NCI-H1048 (cell line): Measurements from ENCODE around the gene ANKRD44.
"Not testable (repeated sequence)": the region's sequence is repeated elsewhere in the genome, so short reads cannot be mapped to it uniquely, and the experiment has no call there.

ENCODE experiments used
- DNase-seq: peaks from one replicate; lab custom pipeline; 2025; lab: John Stamatoyannopoulos, UW

ANKRD44 gene

DNA sequence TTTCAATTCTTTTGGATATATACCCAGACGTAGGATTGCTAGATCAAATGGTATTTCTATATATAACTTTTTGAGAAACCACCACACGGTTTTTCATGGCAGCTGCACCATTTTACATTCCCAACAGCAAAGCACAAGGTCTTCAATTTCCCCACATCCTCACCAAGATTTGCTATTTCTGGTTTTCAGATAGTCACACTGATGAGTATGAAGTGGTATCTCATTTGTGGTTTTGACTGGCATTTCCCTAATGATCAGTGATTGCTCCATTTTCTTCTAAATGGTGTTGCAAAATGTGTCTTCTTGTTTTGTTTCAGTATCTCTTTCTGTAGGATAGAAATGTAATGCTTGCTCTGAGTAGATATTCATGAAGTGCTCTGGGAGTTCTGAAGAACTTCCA is 52.0 kb downstream of the ANKRD44 start:
- DNase-seq, result no peak

DNA sequence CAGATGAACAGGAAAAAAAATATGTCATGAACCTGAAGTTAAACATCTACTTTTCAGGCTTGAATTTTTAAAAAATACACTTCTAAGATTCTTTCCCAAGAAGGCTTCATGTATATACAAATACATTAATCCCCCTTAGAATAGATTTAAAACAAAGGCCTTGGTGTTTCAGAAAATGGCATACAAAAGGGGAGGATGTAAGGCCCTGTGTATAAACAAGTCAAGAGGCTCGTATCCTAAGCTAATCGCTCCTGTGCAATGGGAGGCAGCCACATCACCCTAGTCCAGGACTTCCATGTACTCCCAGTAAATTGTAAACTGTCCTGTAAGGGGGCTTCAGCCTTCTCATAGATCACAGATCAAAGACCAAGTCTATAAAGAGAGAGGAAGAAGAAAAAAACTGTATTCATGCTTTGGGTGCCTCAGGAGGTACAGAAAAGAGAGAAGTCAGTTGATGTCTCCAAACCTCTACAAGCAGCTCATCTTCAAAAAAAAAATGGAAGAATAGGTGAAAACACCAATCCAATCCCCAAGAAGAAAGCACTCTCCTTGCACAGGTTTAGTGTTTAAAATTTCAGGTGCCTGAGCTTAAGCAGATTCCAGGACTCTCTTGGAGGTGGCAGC is 53.9 kb downstream of the ANKRD44 start:
- DNase-seq, result no peak

DNA sequence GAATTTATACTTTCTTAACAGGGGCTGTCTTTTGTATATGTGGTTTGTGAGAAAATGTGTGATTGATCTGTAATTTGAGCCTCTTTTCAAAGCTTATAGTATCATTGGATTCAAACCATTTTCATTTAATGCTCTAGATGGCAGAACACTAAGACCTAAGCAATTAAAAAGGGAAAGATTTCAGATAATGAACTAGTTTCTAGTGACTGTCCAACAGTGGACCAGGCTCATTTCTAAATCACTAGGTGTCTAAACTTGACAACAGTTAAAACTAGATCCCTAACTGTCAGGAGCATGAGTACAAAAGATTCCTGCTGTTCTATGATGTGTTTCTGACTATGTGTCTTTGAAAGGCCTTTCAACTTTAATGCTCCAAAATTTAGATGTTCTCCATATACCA is 54.6 kb downstream of the ANKRD44 start:
- no peak for DNase-seq

DNA sequence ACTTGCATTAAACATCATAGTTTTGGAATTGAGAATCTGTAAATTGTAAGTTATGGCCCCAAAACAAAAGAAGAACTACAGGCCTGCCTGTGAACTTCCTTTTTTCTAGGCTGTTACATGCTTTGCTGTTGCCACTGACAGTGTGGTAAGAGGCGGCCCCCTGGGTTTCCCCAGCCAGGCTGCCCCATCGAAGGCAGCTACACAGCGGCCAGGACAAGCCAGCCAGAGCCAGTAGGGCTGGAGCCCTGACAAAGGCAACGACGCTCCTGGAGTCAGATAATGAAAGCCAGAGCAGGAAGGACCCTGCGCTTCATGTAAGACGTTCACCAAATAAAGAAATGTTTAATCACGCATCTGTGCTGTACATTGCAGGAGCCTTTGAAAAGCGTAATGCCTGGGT is 55.0 kb downstream of the ANKRD44 start:
- no peak for DNase-seq

DNA sequence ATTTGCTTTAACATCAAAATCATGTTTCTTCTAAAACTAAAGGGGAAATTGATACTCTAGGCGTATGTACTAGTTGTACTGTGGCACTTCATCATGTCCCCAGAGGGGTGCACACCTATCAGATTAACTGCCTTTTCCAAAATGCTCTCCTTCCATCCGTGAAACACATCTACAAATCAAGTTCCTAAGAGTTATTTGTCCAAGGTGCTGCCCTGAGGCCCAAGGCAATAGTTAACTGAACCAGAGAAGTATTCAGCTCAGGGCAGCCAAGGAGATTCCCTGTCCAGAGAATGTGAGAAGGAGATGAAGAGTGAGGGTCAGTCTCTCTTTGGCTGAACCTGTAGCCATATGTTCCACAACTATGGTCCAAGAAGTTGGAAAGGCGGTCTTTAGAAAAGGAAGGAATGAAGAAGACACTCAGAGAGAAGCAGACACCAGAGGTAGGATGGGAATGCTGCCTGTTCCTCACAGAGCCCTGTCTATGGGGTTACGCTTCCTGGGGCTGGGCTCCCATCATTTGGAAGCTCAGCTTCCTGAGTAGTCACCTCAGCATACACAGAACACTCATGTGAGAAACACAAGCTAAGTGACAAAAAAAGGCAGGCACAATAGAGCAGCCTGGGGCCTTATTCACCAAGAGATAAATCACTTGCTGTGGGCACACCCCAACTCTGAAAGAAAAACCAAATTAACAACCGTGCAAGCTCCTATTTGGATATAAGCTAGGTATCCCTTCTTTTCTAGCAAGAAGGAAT is 55.6 kb downstream of the ANKRD44 start:
- DNase-seq, result no peak

DNA sequence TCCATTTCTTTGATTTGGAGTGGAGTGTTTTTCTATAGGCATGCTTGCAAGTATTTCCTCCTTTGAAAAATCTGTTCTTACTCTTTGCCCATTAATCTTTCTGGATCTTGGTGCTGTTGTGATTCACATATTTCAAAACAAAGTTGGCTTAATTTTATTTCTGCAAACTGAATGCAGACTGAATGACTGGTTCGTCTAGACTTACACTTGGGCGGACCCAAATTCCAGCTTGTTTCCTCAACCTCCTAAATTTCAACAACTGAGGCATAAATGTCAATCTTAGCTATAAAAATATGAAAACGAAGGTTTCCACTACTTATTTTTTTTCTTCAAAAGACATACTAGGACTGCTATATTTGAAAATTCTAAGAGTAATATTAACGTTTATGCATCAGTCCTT is 59.0 kb downstream of the ANKRD44 start:
- no peak for DNase-seq

DNA sequence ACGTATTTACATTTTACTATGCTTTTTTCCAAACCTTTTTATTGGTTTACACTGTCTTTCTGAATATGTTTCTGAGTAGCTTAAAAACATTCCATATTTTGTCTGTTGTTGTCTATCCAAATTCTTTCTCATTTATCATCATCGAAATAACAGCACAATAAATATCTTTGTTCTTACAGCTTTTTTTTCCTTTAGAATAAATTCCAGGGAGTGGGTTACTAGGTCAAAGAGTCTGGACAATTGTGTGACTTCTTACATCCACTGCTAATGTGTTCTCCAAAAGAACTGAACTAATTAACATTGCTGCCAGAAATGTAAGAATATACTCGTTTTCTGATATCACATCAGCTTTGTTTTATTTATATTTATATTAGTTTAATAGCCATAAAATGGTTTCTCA is 59.4 kb downstream of the ANKRD44 start:
- no peak for DNase-seq

DNA sequence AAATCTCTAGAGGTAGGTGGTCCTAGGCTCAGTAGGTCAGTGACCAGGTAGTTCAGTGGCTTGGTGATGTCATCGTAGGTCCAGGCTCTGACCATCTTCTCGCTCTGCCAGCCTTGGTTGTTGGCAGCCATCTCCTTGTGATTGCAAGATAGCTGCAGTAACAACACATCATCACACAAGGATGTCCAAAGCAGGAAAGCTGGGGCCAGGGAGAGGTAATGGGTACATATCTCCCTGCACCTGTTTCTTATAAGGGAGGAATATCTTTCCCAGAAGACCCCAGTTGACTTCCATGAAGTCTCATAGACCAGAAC is 60.5 kb downstream of the ANKRD44 start:
- DNase-seq, result no peak

DNA sequence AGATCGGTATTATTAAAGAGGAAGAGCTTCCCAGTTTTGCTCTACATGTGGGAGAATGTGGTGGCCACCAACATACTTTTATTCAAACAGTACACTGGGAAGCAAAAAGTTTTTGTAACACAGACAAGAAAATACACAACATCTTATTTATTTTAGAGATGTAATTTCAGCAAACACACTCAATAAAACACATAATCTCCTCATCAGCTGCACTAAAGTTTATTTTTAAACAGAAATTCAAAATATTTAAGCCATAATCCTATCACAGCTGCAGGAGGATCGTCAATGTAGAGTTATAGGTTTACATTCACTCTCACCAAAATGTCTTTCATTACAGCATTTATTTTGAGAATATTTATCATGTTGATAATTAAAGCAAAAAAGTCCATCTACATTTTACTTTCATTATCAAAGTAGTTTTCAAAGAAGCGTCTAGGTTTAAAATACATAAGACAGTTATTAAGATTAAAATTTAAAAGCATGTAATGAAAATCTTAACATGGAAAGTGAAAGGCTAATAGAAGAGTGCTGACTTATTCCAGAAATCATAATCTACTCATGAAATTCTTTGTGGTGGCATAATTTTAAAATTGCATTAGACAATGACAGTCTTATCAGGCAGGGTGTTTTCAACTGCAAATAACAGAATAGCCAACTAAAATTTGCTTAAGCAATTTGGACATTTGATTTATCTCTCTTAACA is 61.0 kb downstream of the ANKRD44 start:
- DNase-seq, result no peak

DNA sequence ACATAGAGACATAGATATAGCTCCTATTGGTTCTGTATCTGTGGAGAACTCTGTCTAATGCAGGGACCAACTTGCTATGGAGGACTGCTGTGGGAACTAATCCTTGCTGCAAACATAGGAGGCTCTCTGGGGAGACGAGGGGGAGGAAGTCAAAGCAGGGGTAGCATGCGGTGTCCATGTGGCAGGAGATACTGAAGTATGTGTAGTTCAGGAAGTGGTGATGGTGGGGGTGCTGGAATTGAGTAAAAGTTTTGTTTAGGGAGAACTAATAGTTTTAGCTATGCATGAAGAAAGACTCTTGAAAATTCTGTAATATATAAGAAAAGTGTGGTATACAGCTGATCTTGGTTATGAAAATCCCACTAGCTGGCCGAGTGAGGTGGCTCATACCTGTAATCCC is 62.0 kb downstream of the ANKRD44 start:
- DNase-seq, result no peak

DNA sequence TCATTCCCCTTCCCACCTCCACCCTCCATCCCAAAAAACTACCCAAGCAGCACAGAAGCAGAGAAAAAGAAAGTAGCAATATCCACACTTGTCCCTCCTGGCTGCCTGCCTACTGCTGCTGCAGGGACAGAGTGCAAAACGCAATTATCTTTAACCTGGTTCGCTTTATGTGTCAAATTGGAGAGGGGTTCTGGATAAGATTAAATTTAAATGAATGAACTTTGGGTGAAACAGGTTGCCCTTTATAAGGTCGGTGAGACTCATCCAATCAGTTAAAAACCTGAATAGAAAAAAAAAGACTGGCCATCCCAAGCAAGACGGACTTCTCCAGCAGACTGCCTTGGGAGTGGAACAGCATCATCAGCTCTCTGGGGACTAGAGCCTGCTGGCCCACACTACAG is 62.6 kb downstream of the ANKRD44 start:
- no peak for DNase-seq

DNA sequence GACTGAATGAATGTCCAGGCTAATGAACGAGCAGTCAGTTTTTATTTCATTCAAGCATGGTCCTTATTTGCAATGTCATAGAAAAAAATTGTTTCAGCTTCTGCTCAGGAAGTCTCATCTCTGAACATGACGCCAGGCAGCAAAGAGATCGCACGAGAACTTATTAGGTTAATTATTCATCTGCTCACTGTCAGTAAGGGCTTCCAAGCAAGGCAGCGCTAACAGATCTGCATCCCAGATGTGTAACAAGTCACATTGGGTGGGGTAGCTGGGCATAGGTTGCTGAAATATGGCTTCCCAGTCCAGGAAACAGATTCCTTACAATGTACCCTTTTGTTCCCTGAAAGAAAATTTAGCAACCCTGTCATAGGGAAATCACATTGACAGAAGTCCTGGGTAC is 63.5 kb downstream of the ANKRD44 start:
- no peak for DNase-seq

DNA sequence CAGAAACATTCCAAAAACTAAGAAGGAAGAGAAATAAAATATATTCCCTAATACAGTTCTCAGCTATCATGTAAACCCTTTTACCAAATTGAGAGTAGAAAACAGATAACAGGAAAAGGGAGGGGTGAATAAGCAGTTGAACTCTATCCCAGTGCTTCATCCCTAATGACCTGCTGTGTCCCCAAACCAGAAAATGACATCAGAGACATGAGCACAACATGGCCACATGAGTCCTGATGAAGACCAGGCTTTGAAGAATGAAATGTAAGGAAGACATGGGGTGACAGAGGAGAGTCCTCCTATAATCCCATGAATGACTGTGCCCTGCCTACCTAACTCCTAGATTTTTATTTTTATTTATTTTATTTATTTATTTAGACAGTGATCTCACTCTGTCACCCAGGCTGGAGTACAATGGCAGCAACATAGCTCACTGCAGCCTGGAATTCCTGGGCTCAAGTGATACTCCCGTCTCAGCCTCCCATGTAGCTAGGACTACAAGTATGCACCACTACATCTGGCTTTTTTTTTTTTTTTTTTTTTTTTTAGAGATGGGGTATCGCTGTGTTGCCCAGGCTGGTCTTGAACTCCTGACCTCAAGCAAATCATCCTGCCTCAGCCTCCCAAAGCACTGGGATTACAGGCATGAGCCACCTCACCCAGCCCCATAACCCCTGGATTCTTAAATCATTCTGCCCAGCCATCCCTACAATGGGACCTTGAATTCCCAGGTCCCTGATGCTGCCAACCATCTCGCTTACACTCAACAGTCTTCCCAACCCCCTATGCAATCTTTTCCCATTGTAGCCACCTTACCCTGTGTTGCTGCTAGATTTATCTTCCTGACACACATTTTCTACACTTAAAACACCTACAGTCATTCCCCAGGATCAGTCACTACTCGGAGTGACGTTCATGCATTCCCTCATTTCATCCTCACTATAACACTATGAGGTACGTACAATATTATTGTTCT is 64.5 kb downstream of the ANKRD44 start:
- DNase-seq, result no peak

DNA sequence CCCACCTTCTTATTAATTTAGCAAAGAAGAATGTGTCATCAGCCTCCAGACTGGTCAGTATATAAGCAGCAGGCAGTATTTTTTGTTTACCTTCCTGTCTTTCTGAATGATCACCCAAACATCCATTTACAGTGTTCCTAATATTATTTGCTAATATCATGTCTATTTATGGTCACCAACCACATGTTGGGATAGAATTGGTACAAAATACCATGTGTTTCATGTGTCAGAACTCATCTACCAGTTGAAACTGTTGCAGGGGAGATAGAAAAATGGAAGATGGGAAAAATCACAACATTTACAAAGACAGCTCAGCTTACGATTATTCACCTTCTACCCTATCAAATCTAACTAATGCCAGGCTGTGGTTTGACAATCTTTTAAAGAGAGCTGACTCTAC is 66.2 kb downstream of the ANKRD44 start:
- DNase-seq, result no peak

DNA sequence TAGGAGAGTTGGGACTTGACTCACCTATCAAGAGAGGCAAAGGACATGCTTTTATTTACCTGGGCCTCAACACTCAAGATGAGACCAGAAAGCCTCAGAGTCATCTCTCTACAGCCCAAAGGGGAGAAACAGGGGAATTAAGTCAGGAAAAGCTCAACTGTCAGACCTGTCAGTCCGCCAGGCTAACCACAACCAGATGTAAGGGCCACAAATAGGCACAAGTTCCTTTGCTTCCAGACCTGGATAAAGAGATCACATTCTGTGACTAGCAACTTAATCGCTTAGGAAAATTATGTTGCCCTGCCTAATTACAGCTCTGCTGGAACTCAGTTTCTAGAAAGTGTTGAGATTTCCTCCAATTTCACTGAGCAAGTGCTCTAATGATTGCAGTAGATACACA is 67.9 kb downstream of the ANKRD44 start:
- DNase-seq, result no peak

DNA sequence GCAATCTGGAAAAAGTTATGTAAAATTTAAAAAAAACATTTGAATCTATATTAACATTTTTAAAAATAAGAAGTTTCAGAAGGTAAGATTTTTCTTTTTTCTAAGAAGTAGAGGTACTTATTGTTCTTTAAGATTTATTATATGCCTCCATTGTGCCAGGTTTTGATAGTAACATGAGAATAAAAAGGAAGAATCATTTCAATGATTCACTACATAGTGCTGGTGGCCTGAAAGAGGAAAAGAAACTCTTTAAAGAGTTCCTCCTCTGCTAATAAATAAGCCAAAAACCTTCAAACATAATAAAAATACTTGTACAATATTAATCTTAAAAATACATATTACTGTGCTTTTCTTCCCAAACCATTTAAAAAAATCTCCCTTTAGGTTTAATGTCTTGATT is 69.0 kb downstream of the ANKRD44 start:
- no peak for DNase-seq

DNA sequence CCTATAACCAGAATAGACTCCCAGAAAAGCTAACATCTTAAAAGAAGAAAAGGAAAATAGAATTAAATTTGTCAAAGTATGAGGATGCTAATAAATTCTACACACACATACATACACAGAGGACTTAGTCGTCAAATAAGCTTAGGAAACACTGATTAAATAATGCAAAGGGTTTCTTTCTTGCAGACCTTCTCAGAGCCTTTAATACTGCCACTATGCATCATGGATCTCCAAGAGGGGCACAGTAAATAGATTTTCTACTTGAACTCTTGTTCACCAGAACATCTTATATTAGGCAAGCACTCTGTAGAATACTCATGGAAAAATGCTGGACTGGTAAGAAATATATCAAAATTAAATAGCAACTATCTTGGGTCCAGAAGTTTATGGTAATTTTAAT is 69.4 kb downstream of the ANKRD44 start:
- no peak for DNase-seq

DNA sequence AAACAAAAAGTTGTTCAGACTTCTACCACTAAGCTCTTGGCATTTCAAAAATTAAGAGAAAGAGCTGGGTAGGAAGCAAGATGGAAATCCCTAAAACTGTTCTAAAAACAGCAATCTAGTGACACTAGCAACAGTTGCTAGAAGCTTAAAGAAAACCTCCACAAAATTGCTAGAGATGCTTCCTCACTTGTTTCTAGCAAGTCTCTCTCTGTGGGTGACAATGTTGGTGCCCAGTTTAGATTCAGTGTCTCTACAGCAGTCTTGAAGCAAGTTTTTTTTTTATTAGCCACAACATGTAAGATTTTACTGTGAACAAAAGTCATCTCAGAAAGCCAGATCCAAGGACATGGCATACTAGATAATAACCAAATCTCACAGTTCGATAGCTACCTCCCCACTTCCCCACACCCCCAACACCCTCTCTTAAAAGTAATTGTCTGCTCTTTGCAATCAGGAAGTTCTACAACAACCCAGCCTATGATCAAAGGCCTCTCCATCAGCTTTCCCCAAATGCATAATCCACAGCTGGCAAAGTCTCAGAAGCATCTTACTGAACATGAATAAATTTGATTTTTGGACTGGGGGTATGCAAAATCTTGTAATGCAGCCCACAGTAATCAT is 70.0 kb downstream of the ANKRD44 start:
- DNase-seq, result no peak

DNA sequence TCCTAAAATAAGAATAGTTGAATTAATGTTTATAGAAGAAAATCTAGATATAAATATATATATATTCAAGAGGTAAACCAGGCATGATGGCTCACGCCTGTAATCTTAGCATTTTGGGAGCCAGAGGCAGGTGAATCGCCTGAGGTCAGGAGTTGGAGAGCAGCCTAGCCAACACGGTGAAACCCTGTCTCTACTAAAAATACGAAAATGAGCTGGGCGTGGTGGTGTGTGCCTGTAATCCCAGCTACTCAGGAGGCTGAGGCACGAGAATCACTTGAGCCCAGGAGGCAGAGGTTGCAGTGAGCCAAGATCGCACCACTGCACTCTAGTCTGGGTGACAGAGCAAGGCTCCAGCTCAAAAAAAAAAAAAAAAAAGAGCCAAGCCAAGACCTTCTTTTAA is 70.6 kb downstream of the ANKRD44 start:
- not testable (repeated sequence) for DNase-seq

DNA sequence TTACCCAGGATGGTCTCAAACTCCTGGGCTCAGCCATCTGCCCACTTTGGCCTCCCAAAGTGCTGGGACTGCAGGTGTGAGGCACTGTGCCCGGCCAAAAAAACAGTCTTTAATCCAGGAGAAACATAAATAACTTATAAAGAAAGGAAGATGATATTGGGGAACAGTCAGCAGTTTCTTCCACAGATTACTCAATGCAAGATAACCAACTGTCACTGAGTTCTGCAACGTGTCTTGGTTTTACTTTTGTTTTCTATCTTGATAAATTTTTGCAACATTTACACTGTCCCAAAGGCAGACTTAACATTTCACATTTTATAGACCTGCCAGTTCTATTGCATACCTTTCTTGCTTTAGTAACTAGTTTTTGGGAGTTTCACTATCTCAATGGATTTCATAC is 71.1 kb downstream of the ANKRD44 start:
- no peak for DNase-seq

DNA sequence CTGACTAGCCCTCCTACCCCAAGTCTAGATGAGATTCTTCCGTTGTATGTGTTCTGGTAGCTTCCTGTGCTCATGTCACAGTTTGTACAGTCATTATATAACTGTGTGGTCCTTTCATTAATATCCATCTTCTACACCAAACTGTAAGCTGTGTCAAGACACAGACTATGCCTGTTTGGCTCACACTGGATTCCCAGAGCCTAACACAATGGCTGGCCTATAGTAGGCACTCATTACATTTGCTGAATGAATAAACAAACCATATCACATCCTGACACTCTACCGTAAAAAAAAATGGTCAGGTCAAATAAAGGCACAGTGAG is 72.6 kb downstream of the ANKRD44 start:
- DNase-seq, result no peak
